ENCODE data around the gene G6PC2.

Gene G6PC2

GRCh38 chr2:168890006-168890782 is 10.9 kb upstream of the G6PC2 start, which contains the start of gene SPC25 (continued):
- TF ChIP-seq ZNF548 (tag by site-specific recombination; IDR thresholded peaks at IDR 0.05) = no peak
- TF ChIP-seq ZNF785 (tag by site-specific recombination; IDR thresholded peaks at IDR 0.05) = no peak
- TF ChIP-seq ZNF280D (tag by site-specific recombination; IDR thresholded peaks at IDR 0.05) = no peak
- peak; percentile 50; the same call in 1 of the 2 replicates for TF ChIP-seq KLF9 (tag by site-specific recombination; IDR thresholded peaks at IDR 0.05; ENCODE audit: low read depth)
- TF ChIP-seq ZNF394 (tag by site-specific recombination; IDR thresholded peaks at IDR 0.05; ENCODE audit: borderline replicate concordance) = no peak
- peak; percentile 87 for TF ChIP-seq SP2 (tag by site-specific recombination; IDR thresholded peaks at IDR 0.05)
- 0 out of 2 replicates have a peak, but pooled peaks have one; percentile 41 for TF ChIP-seq KLF16 (tag by site-specific recombination; IDR thresholded peaks at IDR 0.05)
- TF ChIP-seq ZBTB8A (tag by site-specific recombination; IDR thresholded peaks at IDR 0.05) = no peak; the same call in 1 of the 2 replicates
- peak; percentile 74 for TF ChIP-seq SP3 (tag by site-specific recombination; IDR thresholded peaks at IDR 0.05)
- TF ChIP-seq PBX3 (CRISPR knock-in tag; IDR thresholded peaks at IDR 0.05) = 0 out of 2 replicates have a peak, but pooled peaks have one; percentile 17
- no peak for TF ChIP-seq ZNF555 (tag by site-specific recombination; conservative IDR thresholded peaks at IDR 0.05)
- peak; percentile 17; the same call in 1 of the 2 replicates for TF ChIP-seq ZNF629 (tag by site-specific recombination; IDR thresholded peaks at IDR 0.05)
- peak; percentile 55 for TF ChIP-seq ZBTB26 (tag by site-specific recombination; optimal IDR thresholded peaks at IDR 0.05)
- TF ChIP-seq ZNF707 (tag by site-specific recombination; IDR thresholded peaks at IDR 0.05) = no peak
- no peak for TF ChIP-seq INSM2 (tag by site-specific recombination; IDR thresholded peaks at IDR 0.05)
- 0 out of 2 replicates have a peak, but pooled peaks have one; percentile 41 for TF ChIP-seq PRDM1 (tag by site-specific recombination; IDR thresholded peaks at IDR 0.05)
- TF ChIP-seq ZNF558 (tag by site-specific recombination; IDR thresholded peaks at IDR 0.05) = no peak
- TF ChIP-seq SP7 (tag by site-specific recombination; IDR thresholded peaks at IDR 0.05) = peak; percentile 54

GRCh38 chr2:168892327-168892726 is 8.8 kb upstream of the G6PC2 start:
- H3K4me3 ChIP-seq (ENCODE audit: low read depth, low read length) = no peak overlapping the region
- H3K4me1 ChIP-seq (ENCODE audit: control insufficient read depth, insufficient read depth, low read length) = no peaks in the 10 kb centered on the region
- ChIA-PET CTCF (no interaction called here), POLR2A (no interaction called here)
- peaks cover 5 to 12% of the 10 kb centered on the region in 2 experiments; a peak in 2 of 3 replicates for H3K36me3 ChIP-seq (ENCODE audit: control insufficient read depth in 2 of 2, insufficient read depth in 1 of 2, low read length in 2 of 2)
- no peak overlapping the region for H3K27ac ChIP-seq (ENCODE audit: extremely low read depth, low read depth, low read length)
- no peaks in the 10 kb centered on the region for H3K9me3 ChIP-seq (ENCODE audit: control insufficient read depth, insufficient read depth, low read depth, low read length)
- no peak for TF ChIP-seq ZSCAN16 (tag by site-specific recombination; IDR thresholded peaks at IDR 0.05)
- no peak for TF ChIP-seq ZNF488 (tag by site-specific recombination; IDR thresholded peaks at IDR 0.05)
- TF ChIP-seq ZFP69B (tag by site-specific recombination; IDR thresholded peaks at IDR 0.05) = no peak
- TF ChIP-seq WT1 (tag by site-specific recombination; IDR thresholded peaks at IDR 0.05) = no peak

Measured in HEK293 (cell line).